WTC11 (cell line): ENCODE data around the gene MLH3. TPM values are rescaled to one million over a fixed set of nuclear protein-coding genes. Genes with fewer than 3 reads are reported as not detected.
"Not testable (repeated sequence)": the region's sequence is repeated elsewhere in the genome, so short reads cannot be mapped to it uniquely, and the experiment has no call there.

ENCODE experiments used
- ATAC-seq: fragments of 200-7000 bp; cut with Tn5 transposase; 2 replicates; pipeline ENCODE4 v1.10.0; 2021; ENCODE audit warnings: mild to moderate bottlenecking, moderate library complexity
- CTCF ChIA-PET: fragments of 300-600 bp; sonication (Branson Sonifier 250); formaldehyde crosslinking; loops from one replicate; lab custom pipeline; 2021; ENCODE audit warnings: antibody characterized with exemption; lab: Charles Lee
- POLR2A ChIA-PET: fragments of 350-600 bp; sonication (Branson Sonifier 250); formaldehyde crosslinking; loops from one replicate; lab custom pipeline; 2021; ENCODE audit warnings: antibody characterized with exemption; lab: Charles Lee
- DNase-seq: peaks from one replicate; pipeline ENCODE4 v3.0.0; 2021; ENCODE audit warnings: low spot score
- H3K27ac Mint-ChIP-seq: 2 replicates; pipeline ENCODE4 v1.8.0; 2021; ENCODE audit warnings: mixed read lengths
- H3K27me3 Mint-ChIP-seq: 2 replicates; pipeline ENCODE4 v1.8.0; 2021; ENCODE audit warnings: low read depth, mild to moderate bottlenecking, moderate library complexity, mixed read lengths
- H3K36me3 Mint-ChIP-seq: 2 replicates; pipeline ENCODE4 v1.8.0; 2021; ENCODE audit warnings: mixed read lengths
- H3K4me1 Mint-ChIP-seq: 2 replicates; pipeline ENCODE4 v1.8.0; 2022; ENCODE audit warnings: mixed read lengths
- H3K4me3 Mint-ChIP-seq: 2 replicates; pipeline ENCODE4 v1.8.0; 2021; ENCODE audit warnings: mild to moderate bottlenecking, moderate library complexity, mixed read lengths
- H3K9me3 Mint-ChIP-seq: 2 replicates; pipeline ENCODE4 v1.8.0; 2021; ENCODE audit warnings: mixed read lengths
- ESRRA ChIP-seq: sonication (generic); formaldehyde crosslinking; IDR thresholded peaks from 2 replicates; pipeline ENCODE4 v1.8.1; 2022; ENCODE audit warnings: mild to moderate bottlenecking, missing genetic modification reagents, borderline replicate concordance
- HMGA2 ChIP-seq: fragments of 250-450 bp; sonication (Bioruptor Pico); IDR thresholded peaks from 2 replicates; pipeline ENCODE4 v1.4.0; 2021; ENCODE audit warnings: mild to moderate bottlenecking, moderate library complexity
- KAT7 ChIP-seq: sonication (generic); formaldehyde crosslinking; IDR thresholded peaks from 2 replicates; pipeline ENCODE4 v1.8.1; 2023; ENCODE audit warnings: missing genetic modification reagents, mild to moderate bottlenecking, borderline replicate concordance
- MYBL2 ChIP-seq: sonication (generic); formaldehyde crosslinking; IDR thresholded peaks from 2 replicates; pipeline ENCODE4 v1.8.1; 2023; ENCODE audit warnings: mild to moderate bottlenecking, moderate library complexity, missing genetic modification reagents
- RELA ChIP-seq: sonication (generic); formaldehyde crosslinking; IDR thresholded peaks from 2 replicates; pipeline ENCODE4 v1.8.1; 2022; ENCODE audit warnings: missing genetic modification reagents, mild to moderate bottlenecking, borderline replicate concordance
- RORB ChIP-seq: fragments of 250-450 bp; sonication (Bioruptor Pico); IDR thresholded peaks from 2 replicates; pipeline ENCODE4 v1.9.0; 2021; ENCODE audit warnings: mild to moderate bottlenecking
- SMAD4 ChIP-seq: sonication (generic); formaldehyde crosslinking; IDR thresholded peaks from 2 replicates; pipeline ENCODE4 v1.8.0; 2022; ENCODE audit warnings: mild to moderate bottlenecking, missing genetic modification reagents
- SP1 ChIP-seq: sonication (generic); formaldehyde crosslinking; conservative IDR thresholded peaks from 2 replicates; pipeline ENCODE4 v1.8.1; 2022; ENCODE audit warnings: missing genetic modification reagents
- ZNF121 ChIP-seq: sonication (generic); formaldehyde crosslinking; IDR thresholded peaks from 2 replicates; pipeline ENCODE4 v1.8.0; 2023; ENCODE audit warnings: missing genetic modification reagents
- ZNF396 ChIP-seq: fragments of 250-450 bp; sonication (Bioruptor Pico); IDR thresholded peaks from 2 replicates; pipeline ENCODE4 v1.8.0; 2021; ENCODE audit warnings: mild to moderate bottlenecking, moderate library complexity, borderline replicate concordance
- total RNA-seq: library from RNA; stranded (reverse); gene quantifications from 3 replicates; pipeline ENCODE4 v1.2.3, GENCODE V29; 2021
- TF ChIP-seq, protein P1 (sequence below): sonication (generic); formaldehyde crosslinking; IDR thresholded peaks from 2 replicates; pipeline ENCODE4 v1.8.1; 2022; ENCODE audit warnings: low read depth, missing genetic modification reagents, borderline replicate concordance
- TF ChIP-seq, protein P2 (sequence below): sonication (generic); formaldehyde crosslinking; IDR thresholded peaks from 2 replicates; pipeline ENCODE4 v1.8.0; 2022; ENCODE audit warnings: mild to moderate bottlenecking, missing genetic modification reagents
- TF ChIP-seq, protein P3 (sequence below): sonication (generic); formaldehyde crosslinking; IDR thresholded peaks from 2 replicates; pipeline ENCODE4 v1.8.1; 2022; ENCODE audit warnings: low read depth, mild to moderate bottlenecking, moderate library complexity, missing genetic modification reagents, borderline replicate concordance
- TF ChIP-seq, protein P4 (sequence below): fragments of 250-450 bp; sonication (Bioruptor Pico); conservative IDR thresholded peaks from 2 replicates; pipeline ENCODE4 v1.9.0; 2021; ENCODE audit warnings: mild to moderate bottlenecking
- TF ChIP-seq, protein P5 (sequence below): fragments of 250-450 bp; sonication (Bioruptor Pico); IDR thresholded peaks from 2 replicates; pipeline ENCODE4 v1.9.0; 2021; ENCODE audit warnings: mild to moderate bottlenecking

The MLH3 gene
- total RNA-seq, 1 experiment from 2014 or later = 16.7 TPM

DNA sequence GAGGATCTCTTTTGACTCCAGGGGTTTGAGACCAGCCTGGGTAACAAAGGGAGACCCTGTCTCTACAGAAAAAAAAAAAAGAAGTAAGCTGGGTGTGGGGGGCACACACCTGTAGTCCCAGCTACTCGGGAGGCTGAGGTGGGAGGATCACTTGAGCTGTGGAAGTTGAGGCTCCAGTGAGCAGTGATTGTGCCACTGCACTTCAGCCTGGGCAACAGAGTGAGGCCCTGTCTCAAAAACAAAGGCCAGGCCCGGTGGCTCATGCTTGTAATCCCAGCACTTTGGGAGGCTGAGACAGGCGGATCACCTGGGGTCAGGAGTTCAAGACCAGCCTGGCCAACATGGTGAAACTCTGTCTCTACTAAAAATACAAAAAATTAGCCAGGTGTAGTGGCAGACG lies 16.5 kb upstream of the MLH3 start:
- H3K4me1 Mint-ChIP-seq = peaks cover 21% of the 10 kb centered on the region
- H3K27ac Mint-ChIP-seq, H3K9me3 Mint-ChIP-seq, H3K36me3 Mint-ChIP-seq, POLR2A ChIA-PET, H3K4me3 Mint-ChIP-seq, ATAC-seq, H3K27me3 Mint-ChIP-seq, DNase-seq: not testable (repeated sequence)
- CTCF ChIA-PET = interaction anchor here (0.6 kb wide), 1 partner anchor 207 kb away, joined by 3 read pairs; no protein-coding TSS in a partner anchor
- peak; percentile 43; the same call in 1 of the 2 replicates for TF ChIP-seq ZNF121 (CRISPR knock-in tag)

DNA sequence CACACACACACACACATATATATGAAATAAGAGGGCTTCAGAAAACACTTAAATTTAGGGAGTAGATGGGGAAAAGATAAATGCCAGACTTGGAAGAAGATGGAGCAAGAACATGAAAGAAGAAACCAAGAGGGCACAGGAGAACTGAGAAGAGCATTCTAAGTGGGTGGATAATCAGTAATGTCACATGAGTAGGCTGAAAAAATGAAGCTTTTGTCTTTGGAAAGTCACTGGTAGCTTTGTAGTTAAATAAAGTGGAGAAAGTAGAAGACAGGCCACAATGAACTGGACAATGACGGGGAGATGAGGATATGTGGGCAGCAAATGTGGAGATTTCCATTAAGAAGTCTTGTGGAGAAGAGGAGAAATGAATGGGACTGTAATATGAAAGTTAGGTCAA lies 15.9 kb upstream of the MLH3 start:
- CTCF ChIA-PET = no interaction called here
- peaks cover 22% of the 10 kb centered on the region for H3K4me1 Mint-ChIP-seq
- DNase-seq = no peak
- H3K4me3 Mint-ChIP-seq = no peak overlapping the region
- POLR2A ChIA-PET = no interaction called here
- H3K36me3 Mint-ChIP-seq = no peaks in the 10 kb centered on the region
- H3K27me3 Mint-ChIP-seq = no peaks in the 10 kb centered on the region
- TF ChIP-seq, protein P1, sequence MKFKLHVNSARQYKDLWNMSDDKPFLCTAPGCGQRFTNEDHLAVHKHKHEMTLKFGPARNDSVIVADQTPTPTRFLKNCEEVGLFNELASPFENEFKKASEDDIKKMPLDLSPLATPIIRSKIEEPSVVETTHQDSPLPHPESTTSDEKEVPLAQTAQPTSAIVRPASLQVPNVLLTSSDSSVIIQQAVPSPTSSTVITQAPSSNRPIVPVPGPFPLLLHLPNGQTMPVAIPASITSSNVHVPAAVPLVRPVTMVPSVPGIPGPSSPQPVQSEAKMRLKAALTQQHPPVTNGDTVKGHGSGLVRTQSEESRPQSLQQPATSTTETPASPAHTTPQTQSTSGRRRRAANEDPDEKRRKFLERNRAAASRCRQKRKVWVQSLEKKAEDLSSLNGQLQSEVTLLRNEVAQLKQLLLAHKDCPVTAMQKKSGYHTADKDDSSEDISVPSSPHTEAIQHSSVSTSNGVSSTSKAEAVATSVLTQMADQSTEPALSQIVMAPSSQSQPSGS (CRISPR knock-in tag) = no peak
- no peak for TF ChIP-seq ZNF396
- TF ChIP-seq, protein P2, sequence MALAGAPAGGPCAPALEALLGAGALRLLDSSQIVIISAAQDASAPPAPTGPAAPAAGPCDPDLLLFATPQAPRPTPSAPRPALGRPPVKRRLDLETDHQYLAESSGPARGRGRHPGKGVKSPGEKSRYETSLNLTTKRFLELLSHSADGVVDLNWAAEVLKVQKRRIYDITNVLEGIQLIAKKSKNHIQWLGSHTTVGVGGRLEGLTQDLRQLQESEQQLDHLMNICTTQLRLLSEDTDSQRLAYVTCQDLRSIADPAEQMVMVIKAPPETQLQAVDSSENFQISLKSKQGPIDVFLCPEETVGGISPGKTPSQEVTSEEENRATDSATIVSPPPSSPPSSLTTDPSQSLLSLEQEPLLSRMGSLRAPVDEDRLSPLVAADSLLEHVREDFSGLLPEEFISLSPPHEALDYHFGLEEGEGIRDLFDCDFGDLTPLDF = no peak
- TF ChIP-seq, protein P3, sequence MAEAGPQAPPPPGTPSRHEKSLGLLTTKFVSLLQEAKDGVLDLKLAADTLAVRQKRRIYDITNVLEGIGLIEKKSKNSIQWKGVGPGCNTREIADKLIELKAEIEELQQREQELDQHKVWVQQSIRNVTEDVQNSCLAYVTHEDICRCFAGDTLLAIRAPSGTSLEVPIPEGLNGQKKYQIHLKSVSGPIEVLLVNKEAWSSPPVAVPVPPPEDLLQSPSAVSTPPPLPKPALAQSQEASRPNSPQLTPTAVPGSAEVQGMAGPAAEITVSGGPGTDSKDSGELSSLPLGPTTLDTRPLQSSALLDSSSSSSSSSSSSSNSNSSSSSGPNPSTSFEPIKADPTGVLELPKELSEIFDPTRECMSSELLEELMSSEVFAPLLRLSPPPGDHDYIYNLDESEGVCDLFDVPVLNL (CRISPR knock-in tag) = no peak
- TF ChIP-seq RORB = no peak
- no peak for TF ChIP-seq ESRRA (CRISPR knock-in tag)
- TF ChIP-seq, protein P4, sequence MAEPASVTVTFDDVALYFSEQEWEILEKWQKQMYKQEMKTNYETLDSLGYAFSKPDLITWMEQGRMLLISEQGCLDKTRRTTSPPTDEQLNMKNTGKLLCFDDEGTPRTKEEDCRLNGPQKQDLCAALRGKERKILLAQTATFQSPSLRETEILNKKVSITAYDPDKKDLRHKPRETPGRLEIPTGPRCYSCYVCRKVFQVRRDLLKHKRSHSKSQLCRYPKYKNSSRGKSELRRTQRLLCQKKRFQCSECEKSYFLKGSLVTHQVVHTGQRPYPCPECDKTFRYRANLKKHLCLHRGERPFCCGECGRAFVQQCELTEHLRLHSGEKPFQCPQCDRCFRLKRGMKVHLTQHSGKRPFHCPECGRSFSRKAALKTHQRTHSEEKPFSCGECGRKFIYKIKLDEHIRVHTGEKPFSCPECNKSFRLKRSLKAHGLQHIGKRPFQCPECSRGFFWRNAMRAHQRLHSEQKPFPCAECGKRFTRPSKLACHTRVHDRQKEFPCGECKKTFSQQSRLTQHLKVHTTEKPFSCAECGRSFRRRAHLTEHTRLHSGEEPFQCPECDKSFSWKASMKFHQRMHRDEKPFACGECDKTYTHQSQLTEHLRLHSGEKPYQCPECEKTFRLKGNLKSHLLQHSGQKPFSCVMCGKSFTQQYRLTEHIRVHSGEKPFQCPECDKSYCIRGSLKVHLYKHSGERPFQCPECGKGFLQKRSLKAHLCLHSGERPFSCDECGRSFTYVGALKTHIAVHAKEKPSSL (CRISPR knock-in tag) = no peak
- TF ChIP-seq HMGA2 (CRISPR knock-in tag) = no peak
- TF ChIP-seq, protein P5, sequence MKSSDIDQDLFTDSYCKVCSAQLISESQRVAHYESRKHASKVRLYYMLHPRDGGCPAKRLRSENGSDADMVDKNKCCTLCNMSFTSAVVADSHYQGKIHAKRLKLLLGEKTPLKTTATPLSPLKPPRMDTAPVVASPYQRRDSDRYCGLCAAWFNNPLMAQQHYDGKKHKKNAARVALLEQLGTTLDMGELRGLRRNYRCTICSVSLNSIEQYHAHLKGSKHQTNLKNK (CRISPR knock-in tag) = no peak
- no peak for ATAC-seq
- no peak overlapping the region for H3K27ac Mint-ChIP-seq
- no peaks in the 10 kb centered on the region for H3K9me3 Mint-ChIP-seq

DNA sequence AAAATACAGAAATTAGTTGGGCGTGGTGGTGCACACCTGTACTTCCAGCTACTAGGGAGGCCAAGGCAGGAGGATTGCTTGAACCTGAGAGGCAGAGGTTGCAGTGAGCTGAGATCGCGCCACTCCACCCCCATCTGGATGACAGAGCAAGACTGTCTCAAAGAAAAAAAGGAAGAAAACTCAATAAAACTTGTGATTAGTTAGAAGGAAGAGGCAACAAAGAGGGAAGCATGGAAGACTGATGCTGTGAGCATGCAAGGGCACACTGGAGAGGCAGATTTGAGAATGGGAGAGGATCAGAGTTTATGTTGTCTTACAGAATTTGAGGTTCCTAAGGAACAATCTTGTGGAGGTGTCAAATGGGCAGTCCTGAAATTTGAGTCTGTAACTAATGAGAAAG lies 15.4 kb upstream of the MLH3 start:
- no peak for TF ChIP-seq SMAD4 (CRISPR knock-in tag)
- TF ChIP-seq SP1 (CRISPR knock-in tag) = no peak
- no peak for TF ChIP-seq KAT7 (CRISPR knock-in tag)
- no peak for TF ChIP-seq RELA (CRISPR knock-in tag)
- TF ChIP-seq MYBL2 (CRISPR knock-in tag) = no peak
- TF ChIP-seq, all 79 proteins: peak for 0
- ATAC-seq (no peak), DNase-seq (no peak)
- H3K36me3 Mint-ChIP-seq = 0 out of 2 replicates have a peak, but pooled peaks cover under 1% of the 10 kb centered on the region
- no peak overlapping the region for H3K4me3 Mint-ChIP-seq
- POLR2A ChIA-PET = no interaction called here
- no peaks in the 10 kb centered on the region for H3K27me3 Mint-ChIP-seq
- no peaks in the 10 kb centered on the region for H3K9me3 Mint-ChIP-seq
- H3K27ac Mint-ChIP-seq = no peak overlapping the region
- peaks cover 22% of the 10 kb centered on the region for H3K4me1 Mint-ChIP-seq
- CTCF ChIA-PET = no interaction called here
